Neural cell (in vitro differentiated cells): ENCODE results near the gene BTBD6. TPM values are rescaled to one million over a fixed set of nuclear protein-coding genes. Genes with fewer than 3 reads are reported as not detected.
"Not testable (repeated sequence)": the region's sequence is repeated elsewhere in the genome, so short reads cannot be mapped to it uniquely, and the experiment has no call there.

Experiments
- H2AFZ ChIP-seq: fragments of 200-600, 300-800 bp; sonication (generic), shearing (Covaris generic); 2 replicates; pipeline ENCODE4 v1.6.0; 2014; ENCODE audit warnings: low read depth, mild to moderate bottlenecking, antibody characterized with exemption, low read length, moderate library complexity
- H3F3A ChIP-seq: fragments of 200-600 bp; shearing (Covaris generic); 2 replicates; pipeline ENCODE4 v1.6.1; 2016; ENCODE audit warnings: mild to moderate bottlenecking, moderate library complexity, mixed read lengths, antibody characterized with exemption, low read length; ENCODE audit not compliant: insufficient read depth, poor library complexity, severe bottlenecking
- H3K27ac ChIP-seq: fragments of 200-600, 300-800 bp; sonication (generic), shearing (Covaris generic); 2 replicates; pipeline ENCODE4 v1.5.1; 2014; ENCODE audit warnings: mild to moderate bottlenecking, low read length, moderate library complexity
- H3K27me3 ChIP-seq: fragments of 300-800, 200-600 bp; sonication (generic), shearing (Covaris generic); 2 replicates; pipeline ENCODE4 v1.6.0; 2014; ENCODE audit warnings: mild to moderate bottlenecking, low read depth, low read length, moderate library complexity; ENCODE audit not compliant: insufficient read depth
- H3K36me3 ChIP-seq: fragments of 300-800, 200-600 bp; sonication (generic), shearing (Covaris generic); 2 replicates; pipeline ENCODE4 v1.5.1; 2014; ENCODE audit warnings: mild to moderate bottlenecking, antibody characterized with exemption, low read length, moderate library complexity; ENCODE audit not compliant: insufficient read depth
- H3K4me2 ChIP-seq: fragments of 300-800, 200-600 bp; sonication (generic), shearing (Covaris generic); 2 replicates; pipeline ENCODE4 v1.6.0; 2014; ENCODE audit warnings: mild to moderate bottlenecking, low read length
- H3K4me3 ChIP-seq: fragments of 300-800, 200-600 bp; sonication (generic), shearing (Covaris generic); 2 replicates; pipeline ENCODE4 v1.5.1; 2014; ENCODE audit warnings: mild to moderate bottlenecking, low read length, moderate library complexity
- H3K79me2 ChIP-seq: fragments of 200-600 bp; shearing (Covaris generic); replicated peaks from 2 replicates; pipeline ENCODE4 v1.6.0; 2014; ENCODE audit warnings: mild to moderate bottlenecking, low read length, moderate library complexity; ENCODE audit not compliant: insufficient read depth
- H3K9ac ChIP-seq: fragments of 300-800, 200-600 bp; sonication (generic), shearing (Covaris generic); 2 replicates; pipeline ENCODE4 v1.6.1; 2016; ENCODE audit warnings: mild to moderate bottlenecking, low read length, mixed read lengths
- H3K9me2 ChIP-seq: fragments of 200-600 bp; shearing (Covaris generic); 2 replicates; pipeline ENCODE4 v1.6.1; 2016; ENCODE audit warnings: mild to moderate bottlenecking, low read length, mixed read lengths; ENCODE audit not compliant: insufficient read depth
- H3K9me3 ChIP-seq: fragments of 200-600, 300-800 bp; sonication (generic), shearing (Covaris generic); 2 replicates; pipeline ENCODE4 v1.6.1; 2016; ENCODE audit warnings: mild to moderate bottlenecking, mixed run types, low read length, moderate library complexity, mixed read lengths
- H4K20me1 ChIP-seq: fragments of 200-600 bp; shearing (Covaris generic); 2 replicates; pipeline ENCODE4 v1.6.1; 2016; ENCODE audit warnings: mild to moderate bottlenecking, mixed run types; ENCODE audit not compliant: insufficient read depth
- CTCF ChIP-seq: fragments of 450-650 bp; IDR thresholded peaks from 2 replicates; pipeline ENCODE4 v1.5.1; 2014; ENCODE audit warnings: antibody characterized with exemption, mild to moderate bottlenecking, moderate library complexity; ENCODE audit not compliant: poor library complexity, severe bottlenecking
- EP300 ChIP-seq: fragments of 450-650 bp; conservative IDR thresholded peaks from 2 replicates; pipeline ENCODE4 v1.6.1; 2014; ENCODE audit warnings: antibody characterized with exemption, mild to moderate bottlenecking, moderate library complexity; ENCODE audit not compliant: poor library complexity, severe bottlenecking
- EZH2 ChIP-seq: fragments of 200-600, 300-800 bp; shearing (Covaris generic), sonication (generic); IDR thresholded peaks from 2 replicates; pipeline ENCODE4 v1.6.1; 2014; ENCODE audit warnings: antibody characterized with exemption, low read length, borderline replicate concordance, mild to moderate bottlenecking; ENCODE audit not compliant: insufficient read depth, poor library complexity, severe bottlenecking
- MXI1 ChIP-seq: fragments of 450-650 bp; conservative IDR thresholded peaks from 2 replicates; pipeline ENCODE4 v1.6.1; 2014; ENCODE audit warnings: antibody characterized with exemption, mild to moderate bottlenecking; ENCODE audit not compliant: poor library complexity, severe bottlenecking
- POLR2AphosphoS5 ChIP-seq: IDR thresholded peaks from 2 replicates; pipeline ENCODE4 v1.6.1; 2012
- REST ChIP-seq: IDR thresholded peaks from 2 replicates; pipeline ENCODE4 v1.6.1; 2012; ENCODE audit warnings: borderline replicate concordance
- SMC3 ChIP-seq: fragments of 450-650 bp; conservative IDR thresholded peaks from 2 replicates; pipeline ENCODE4 v1.6.1; 2014; ENCODE audit warnings: antibody characterized with exemption, mild to moderate bottlenecking, moderate library complexity; ENCODE audit not compliant: poor library complexity
- TAF1 ChIP-seq: IDR thresholded peaks from 2 replicates; pipeline ENCODE4 v1.6.1; 2012; ENCODE audit warnings: low read depth
- polyA plus RNA-seq: library from polyadenylated mRNA; depleted of rRNA; stranded (reverse); fragments of >200 nt; gene quantifications from 2 replicates; pipeline ENCODE4 v1.2.3, GENCODE V29; 2014

BTBD6 gene
- polyA plus RNA-seq, 1 donor from 2014 or later: 94.1 TPM

GRCh38 chr14:105294142-105294597 is 45.8 kb downstream of the BTBD6 start:
- H3K9me2 ChIP-seq: no peaks in the 10 kb centered on the region
- no peak for TF ChIP-seq REST
- peak; percentile 24 for TF ChIP-seq POLR2AphosphoS5
- TF ChIP-seq SMC3: no peak
- TF ChIP-seq EZH2: no peak
- TF ChIP-seq TAF1: no peak
- no peak for TF ChIP-seq CTCF
- TF ChIP-seq EP300: peak; percentile 40
- peak overlapping the region; percentile 0 for H3K27ac ChIP-seq
- peak overlapping the region; percentile 29 for H3K4me3 ChIP-seq
- H3K79me2 ChIP-seq: peaks cover 43% of the 10 kb centered on the region
- H3K4me2 ChIP-seq: no peak overlapping the region
- H3F3A ChIP-seq: no peaks in the 10 kb centered on the region
- peak overlapping the region; percentile 12 for H3K9ac ChIP-seq
- H4K20me1 ChIP-seq: peaks cover 5% of the 10 kb centered on the region
- H2AFZ ChIP-seq: no peak overlapping the region
- no peaks in the 10 kb centered on the region for H3K36me3 ChIP-seq
- no peaks in the 10 kb centered on the region for H3K27me3 ChIP-seq
- no peaks in the 10 kb centered on the region for H3K9me3 ChIP-seq

DNA sequence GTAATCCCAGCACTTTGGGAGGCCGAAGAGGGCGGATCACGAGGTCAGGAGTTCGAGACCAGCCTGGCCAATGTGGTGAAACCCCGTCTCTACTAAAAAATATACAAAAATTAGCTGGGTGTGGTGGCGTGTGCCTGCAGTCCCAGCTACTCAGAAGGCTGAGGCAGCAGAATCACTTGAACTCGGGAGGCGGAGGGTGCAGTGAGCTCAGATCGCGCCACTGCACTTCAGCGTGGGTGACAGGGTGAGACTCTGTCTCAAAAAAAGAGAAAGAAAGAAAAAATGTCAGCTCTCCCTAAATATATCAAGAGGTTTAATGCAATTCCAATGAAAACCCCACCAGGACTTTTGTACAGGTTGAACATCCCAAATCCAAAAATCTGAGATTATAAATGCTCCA is 49.0 kb downstream of the BTBD6 start:
- H3K79me2 ChIP-seq: peaks cover 39% of the 10 kb centered on the region
- H3K9ac ChIP-seq, H3K4me3 ChIP-seq, H3K9me3 ChIP-seq, H4K20me1 ChIP-seq, H3K27ac ChIP-seq, H3F3A ChIP-seq, H3K36me3 ChIP-seq, H3K27me3 ChIP-seq, H3K4me2 ChIP-seq, H3K9me2 ChIP-seq, H2AFZ ChIP-seq: not testable (repeated sequence)

GRCh38 chr14:105299654-105300541 is 51.6 kb downstream of the BTBD6 start:
- peak overlapping the region; percentile 77 for H3K27ac ChIP-seq
- no peaks in the 10 kb centered on the region for H3K9me3 ChIP-seq
- H3K4me2 ChIP-seq: peak overlapping the region; percentile 97
- no peaks in the 10 kb centered on the region for H3K36me3 ChIP-seq
- H3K9me2 ChIP-seq: no peaks in the 10 kb centered on the region
- H3K27me3 ChIP-seq: no peaks in the 10 kb centered on the region
- H2AFZ ChIP-seq: peak overlapping the region; percentile 33
- H3K4me3 ChIP-seq: peak overlapping the region; percentile 97
- peak overlapping the region; percentile 90 for H3K9ac ChIP-seq
- H4K20me1 ChIP-seq: no peaks in the 10 kb centered on the region
- H3F3A ChIP-seq: no peaks in the 10 kb centered on the region
- peak; percentile 27 for TF ChIP-seq REST
- TF ChIP-seq EZH2: no peak
- no peak for TF ChIP-seq MXI1
- no peak for TF ChIP-seq CTCF
- TF ChIP-seq TAF1: no peak
- TF ChIP-seq EP300: no peak
- peaks cover 31% of the 10 kb centered on the region for H3K79me2 ChIP-seq
